SK-N-SH (cell line): ENCODE measurements around the gene SPTLC2.

Experiments used
- GATA2 ChIP-seq: sonication (generic); formaldehyde crosslinking; IDR thresholded peaks from 2 replicates; pipeline ENCODE4 v1.5.0; 2020; ENCODE audit warnings: mild to moderate bottlenecking, missing genetic modification reagents
- POLR2AphosphoS5 ChIP-seq: IDR thresholded peaks from 2 replicates; pipeline ENCODE4 v1.6.1; 2012; ENCODE audit warnings: low read depth, low read length
- RXRA ChIP-seq: IDR thresholded peaks from 2 replicates; pipeline ENCODE4 v1.4.0; 2012; ENCODE audit warnings: low read depth, mild to moderate bottlenecking, borderline replicate concordance
- TAF1 ChIP-seq: IDR thresholded peaks from 2 replicates; pipeline ENCODE4 v1.6.1; 2012; ENCODE audit warnings: low read depth, mild to moderate bottlenecking, low read length, moderate library complexity, borderline replicate concordance
- USF2 ChIP-seq: fragments of 150-350 bp; IDR thresholded peaks from 2 replicates; pipeline ENCODE4 v1.6.1; 2017; ENCODE audit warnings: antibody characterized with exemption, low read length, low read depth, borderline replicate concordance
- TF ChIP-seq, protein P1 (sequence below): fragments of 200-600 bp; sonication (generic); IDR thresholded peaks from 2 replicates; pipeline ENCODE4 v1.6.1; 2017; ENCODE audit warnings: antibody characterized with exemption, mild to moderate bottlenecking, moderate library complexity

DNA sequence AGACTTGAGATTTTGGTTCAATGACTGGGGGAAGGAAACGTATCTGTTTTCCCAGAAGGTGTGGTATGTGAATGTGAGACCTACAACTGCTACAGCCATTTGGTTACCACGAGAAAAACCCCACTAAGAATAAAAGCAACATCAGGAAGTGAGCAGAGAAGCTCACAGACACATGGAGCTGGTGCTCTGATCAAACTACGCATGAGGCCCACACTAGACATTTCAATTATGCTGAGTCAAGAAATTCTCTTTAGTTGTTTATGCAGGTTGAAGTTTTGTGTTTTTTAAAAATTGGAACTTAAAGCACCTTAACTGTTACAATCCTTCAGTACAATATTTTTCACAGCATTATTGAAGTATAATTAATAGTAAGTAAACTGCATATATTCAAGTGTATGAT is 8.9 kb upstream of the SPTLC2 start:
- TF ChIP-seq, protein P1, sequence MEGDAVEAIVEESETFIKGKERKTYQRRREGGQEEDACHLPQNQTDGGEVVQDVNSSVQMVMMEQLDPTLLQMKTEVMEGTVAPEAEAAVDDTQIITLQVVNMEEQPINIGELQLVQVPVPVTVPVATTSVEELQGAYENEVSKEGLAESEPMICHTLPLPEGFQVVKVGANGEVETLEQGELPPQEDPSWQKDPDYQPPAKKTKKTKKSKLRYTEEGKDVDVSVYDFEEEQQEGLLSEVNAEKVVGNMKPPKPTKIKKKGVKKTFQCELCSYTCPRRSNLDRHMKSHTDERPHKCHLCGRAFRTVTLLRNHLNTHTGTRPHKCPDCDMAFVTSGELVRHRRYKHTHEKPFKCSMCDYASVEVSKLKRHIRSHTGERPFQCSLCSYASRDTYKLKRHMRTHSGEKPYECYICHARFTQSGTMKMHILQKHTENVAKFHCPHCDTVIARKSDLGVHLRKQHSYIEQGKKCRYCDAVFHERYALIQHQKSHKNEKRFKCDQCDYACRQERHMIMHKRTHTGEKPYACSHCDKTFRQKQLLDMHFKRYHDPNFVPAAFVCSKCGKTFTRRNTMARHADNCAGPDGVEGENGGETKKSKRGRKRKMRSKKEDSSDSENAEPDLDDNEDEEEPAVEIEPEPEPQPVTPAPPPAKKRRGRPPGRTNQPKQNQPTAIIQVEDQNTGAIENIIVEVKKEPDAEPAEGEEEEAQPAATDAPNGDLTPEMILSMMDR = no peak
- TF ChIP-seq USF2 (no peak), TAF1 (no peak), GATA2 (no peak), POLR2AphosphoS5 (no peak), RXRA (no peak)
